SJSA1 (cell line): ENCODE measurements around the gene SLTM. TPM values are rescaled to one million over a fixed set of nuclear protein-coding genes. Genes with fewer than 3 reads are reported as not detected.
"Not testable (repeated sequence)": the region's sequence is repeated elsewhere in the genome, so short reads cannot be mapped to it uniquely, and the experiment has no call there.

Experiments
- DNase-seq, 2 experiments: peaks; one replicate each; pipeline ENCODE4 v3.0.0-alpha.2; 2015 to 2020; ENCODE audit warnings: low spot score in 2 of 2, low read depth in 1 of 2
- H3K27ac ChIP-seq: fragments of 250-450 bp; sonication (Bioruptor Pico); 2 replicates; pipeline ENCODE4 v1.5.1; 2020; ENCODE audit warnings: mild to moderate bottlenecking, moderate library complexity
- H3K27me3 ChIP-seq: fragments of 250-450 bp; sonication (Bioruptor Pico); replicated peaks from 2 replicates; pipeline ENCODE4 v1.5.1; 2020; ENCODE audit warnings: mild to moderate bottlenecking, moderate library complexity
- H3K36me3 ChIP-seq: fragments of 250-450 bp; sonication (Bioruptor Pico); 2 replicates; pipeline ENCODE4 v1.5.1; 2020; ENCODE audit warnings: mild to moderate bottlenecking
- H3K4me1 ChIP-seq: fragments of 250-450 bp; sonication (Bioruptor Pico); replicated peaks from 2 replicates; pipeline ENCODE4 v1.6.1; 2021; ENCODE audit warnings: mild to moderate bottlenecking
- H3K4me3 ChIP-seq: fragments of 250-450 bp; sonication (Bioruptor Pico); 2 replicates; pipeline ENCODE4 v1.5.1; 2020; ENCODE audit warnings: mild to moderate bottlenecking
- H3K9me3 ChIP-seq: fragments of 250-450 bp; sonication (Bioruptor Pico); replicated peaks from 2 replicates; pipeline ENCODE4 v1.5.1; 2020; ENCODE audit warnings: mild to moderate bottlenecking
- total RNA-seq: library from RNA; depleted of rRNA; stranded (reverse); fragments of >200 nt; shearing (Covaris generic); gene quantifications from 2 replicates; pipeline ENCODE4 v1.2.3, GENCODE V29; 2014; rRNA removed

Gene SLTM
- total RNA-seq, 1 experiment from 2014 or later, result 71.9 TPM

- not testable (repeated sequence) for H3K27me3 ChIP-seq, H3K4me1 ChIP-seq, DNase-seq, H3K4me3 ChIP-seq, H3K27ac ChIP-seq, H3K36me3 ChIP-seq, H3K9me3 ChIP-seq
Observed at GRCh38 chr15:58851205-58851604, 82.3 kb downstream of the SLTM start.

DNA sequence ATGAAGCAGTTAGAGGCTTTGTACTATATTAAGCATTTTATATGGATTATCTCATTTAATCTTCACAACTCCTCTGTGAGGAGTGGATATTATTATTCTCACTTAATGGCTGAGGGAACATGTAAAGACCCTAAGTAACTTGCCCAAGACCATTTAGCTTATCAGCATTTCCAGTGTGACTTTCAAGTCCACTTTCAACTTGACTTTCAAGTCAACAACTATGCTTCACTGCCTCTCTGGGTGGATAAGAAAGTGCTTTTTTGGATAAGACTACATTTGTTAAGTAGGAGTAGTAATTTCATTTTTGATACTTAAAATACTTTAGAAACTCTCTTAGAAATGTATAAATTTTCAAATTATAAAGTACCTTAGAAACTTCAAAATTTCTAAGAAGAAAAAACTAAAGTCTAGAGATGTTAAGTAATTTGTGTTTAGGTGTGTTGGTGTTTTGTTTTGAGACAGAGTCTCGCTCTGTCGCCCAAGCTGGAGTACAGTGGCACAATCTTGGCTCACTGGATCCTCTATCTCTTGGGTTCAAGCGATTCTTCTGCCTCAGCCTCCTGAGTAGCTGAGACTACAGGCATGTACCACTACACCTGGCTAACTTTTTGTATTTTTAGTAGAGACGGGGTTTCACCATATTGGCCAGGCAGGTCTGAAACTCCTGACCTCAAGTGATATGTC lies 90.6 kb downstream of the SLTM start:
- Histone ChIP-seq H3K9me3 (no peaks in the 10 kb centered on the region), H3K4me3 (no peak overlapping the region), H3K27me3 (no peaks in the 10 kb centered on the region), H3K36me3 (peaks cover 6% of the 10 kb centered on the region), H3K27ac (no peak overlapping the region), H3K4me1 (no peaks in the 10 kb centered on the region)
- no peak for DNase-seq

DNA sequence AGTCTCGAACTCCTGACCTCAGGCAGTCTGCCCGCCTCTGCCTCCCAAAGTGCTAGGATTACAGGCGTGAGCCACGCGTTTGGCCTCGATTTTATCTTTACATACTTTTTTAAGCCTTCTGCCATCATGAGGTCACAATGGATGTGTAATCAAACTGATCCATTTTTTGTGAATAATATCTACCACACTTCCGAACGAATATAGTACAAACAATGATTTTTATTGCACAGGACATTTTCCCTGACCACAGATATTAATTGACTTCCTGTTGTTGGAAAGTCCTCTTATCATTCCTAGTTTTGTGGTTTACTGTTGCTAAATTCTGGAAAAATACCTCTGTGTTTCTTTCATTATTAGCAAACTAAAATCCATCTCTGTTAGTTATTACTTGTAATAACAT lies 93.4 kb downstream of the SLTM start:
- Histone ChIP-seq H3K9me3 (no peaks in the 10 kb centered on the region), H3K4me1 (no peaks in the 10 kb centered on the region), H3K36me3 (no peaks in the 10 kb centered on the region), H3K27me3 (no peaks in the 10 kb centered on the region), H3K4me3 (no peak overlapping the region), H3K27ac (no peak overlapping the region)
- DNase-seq, result no peak

DNA sequence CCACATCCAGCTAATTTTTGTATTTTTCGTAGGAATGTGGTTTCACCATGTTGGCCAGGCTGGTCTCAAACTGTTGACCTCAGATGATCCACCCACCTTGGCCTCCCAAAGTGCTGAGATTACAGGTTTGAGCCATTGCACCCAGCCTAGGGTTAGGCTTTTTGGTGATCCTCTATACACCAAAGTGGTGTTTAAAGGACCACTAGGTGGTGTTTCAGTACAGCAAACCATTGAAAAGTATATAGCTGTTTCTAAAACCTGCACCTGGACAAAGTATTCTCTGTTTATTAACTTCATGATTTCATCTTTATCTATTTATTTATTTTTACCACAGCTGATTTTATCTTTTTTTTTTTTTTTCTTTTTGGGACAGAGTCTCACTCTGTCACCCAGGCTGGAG lies 94.0 kb downstream of the SLTM start:
- no peak for DNase-seq
- Histone ChIP-seq H3K4me1 (no peaks in the 10 kb centered on the region), H3K27ac (no peak overlapping the region), H3K27me3 (no peaks in the 10 kb centered on the region), H3K36me3 (no peaks in the 10 kb centered on the region), H3K4me3 (no peak overlapping the region), H3K9me3 (no peaks in the 10 kb centered on the region)

DNA sequence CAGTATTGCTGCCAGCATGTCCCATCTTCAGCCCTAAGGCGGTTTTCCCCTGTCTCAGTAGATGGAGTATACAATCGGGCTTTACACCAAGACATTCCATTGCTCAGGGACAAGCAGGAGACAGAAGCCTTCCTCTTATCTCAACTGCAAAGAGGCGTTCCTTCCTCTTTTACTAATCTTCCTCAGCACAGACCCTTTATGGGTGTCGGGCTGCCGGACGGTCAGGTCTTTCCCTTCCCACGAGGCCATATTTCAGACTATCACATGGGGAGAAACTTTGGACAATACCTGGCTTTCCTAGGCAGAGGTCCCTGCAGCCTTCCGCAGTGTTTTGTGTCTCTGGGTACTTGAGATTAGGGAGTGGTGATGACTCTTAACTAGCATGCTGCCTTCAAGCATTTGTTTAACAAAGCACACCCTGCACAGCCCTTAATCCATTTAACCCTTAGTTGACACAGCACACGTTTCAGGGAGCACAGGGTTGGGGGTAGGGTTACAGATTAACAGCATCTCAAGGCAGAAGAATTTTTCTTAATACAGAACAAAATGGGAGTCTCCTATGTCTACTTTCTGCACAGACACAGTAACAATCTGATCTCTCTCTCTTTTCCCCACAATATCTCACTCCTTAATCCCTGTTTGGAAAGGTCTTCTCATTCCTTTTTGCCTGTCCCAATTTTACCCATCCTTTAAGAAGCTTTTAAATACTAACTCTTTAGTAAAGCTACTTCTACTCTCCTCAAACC lies 99.6 kb downstream of the SLTM start:
- H3K27ac ChIP-seq, H3K36me3 ChIP-seq, H3K4me1 ChIP-seq, H3K9me3 ChIP-seq, H3K4me3 ChIP-seq, H3K27me3 ChIP-seq, DNase-seq: not testable (repeated sequence)

- Histone ChIP-seq H3K9me3 (no peaks in the 10 kb centered on the region), H3K4me1 (no peaks in the 10 kb centered on the region), H3K27ac (no peak overlapping the region), H3K27me3 (no peaks in the 10 kb centered on the region), H3K4me3 (no peak overlapping the region), H3K36me3 (peaks cover 4% of the 10 kb centered on the region; the same call in 1 of the 2 replicates)
- DNase-seq, result no peak
Observed at GRCh38 chr15:58830556-58830955, 102.9 kb downstream of the SLTM start.

Other genes starting within 250 kb of the SLTM start
- gene ADAM10, start 184.0 kb downstream of the SLTM start, total RNA-seq, result 98.6 and 137 TPM in 2 replicates
- 6.1 and 10.3 TPM in 2 replicates for gene MINDY2, start 162.4 kb downstream of the SLTM start, total RNA-seq
- gene RNF111, start 54.0 kb upstream of the SLTM start, total RNA-seq, result 16.6 and 17.7 TPM in 2 replicates
- gene CCNB2, start 171.5 kb upstream of the SLTM start, total RNA-seq, result 83.8 and 127 TPM in 2 replicates